GM21786 (cell line): ENCODE results near the gene ARPC2.
A peak's percentile ranks its signal among the peaks of the same experiment; 100 is the strongest.

Experiments used
- ATAC-seq: cut with Tn5 transposase; IDR thresholded peaks from one replicate; pipeline ENCODE4 v1.9.1; 2021; ENCODE audit not compliant: unreplicated experiment

ARPC2 gene

GRCh38 chr2:218252509-218253231, 35.7 kb downstream of the ARPC2 start:
- no peak for ATAC-seq

- ATAC-seq, result no peak
Measured at GRCh38 chr2:218253232-218253625, 36.2 kb downstream of the ARPC2 start.

- no peak for ATAC-seq
Measured at GRCh38 chr2:218255446-218255845, 38.5 kb downstream of the ARPC2 start.

GRCh38 chr2:218256612-218257350, 39.8 kb downstream of the ARPC2 start:
- ATAC-seq, result no peak

- peak; percentile 85 for ATAC-seq
Measured at GRCh38 chr2:218257390-218257981, 40.5 kb downstream of the ARPC2 start.

GRCh38 chr2:218259099-218259961, 42.3 kb downstream of the ARPC2 start:
- no peak for ATAC-seq

GRCh38 chr2:218260166-218260565, 43.2 kb downstream of the ARPC2 start:
- no peak for ATAC-seq

GRCh38 chr2:218260742-218261422, 43.9 kb downstream of the ARPC2 start, which contains the start of gene GPBAR1:
TSS of gene GPBAR1 (plus strand) at chr2:218261015. CDS start at chr2:218262725, 1,710 bp downstream.
- no peak for ATAC-seq

- ATAC-seq, result no peak
Measured at GRCh38 chr2:218261423-218262236, 44.6 kb downstream of the ARPC2 start.

GRCh38 chr2:218262237-218262600, 45.2 kb downstream of the ARPC2 start:
- ATAC-seq, result no peak

- no peak for ATAC-seq
Measured at GRCh38 chr2:218262631-218263586, 45.9 kb downstream of the ARPC2 start.

- no peak for ATAC-seq
Measured at GRCh38 chr2:218263817-218264641, 47.0 kb downstream of the ARPC2 start.

GRCh38 chr2:218264773-218265561, 48.0 kb downstream of the ARPC2 start:
- no peak for ATAC-seq

GRCh38 chr2:218265626-218266025, 48.6 kb downstream of the ARPC2 start:
- ATAC-seq, result no peak

- ATAC-seq, result no peak
Measured at GRCh38 chr2:218266316-218266979, 49.5 kb downstream of the ARPC2 start.

- no peak for ATAC-seq
Measured at GRCh38 chr2:218267259-218267658, 50.3 kb downstream of the ARPC2 start.
